H7 (cell line): Measurements from ENCODE around the gene ASPSCR1. TPM values are rescaled to one million over a fixed set of nuclear protein-coding genes. Genes with fewer than 3 reads are reported as not detected.
"Not testable (repeated sequence)": the region's sequence is repeated elsewhere in the genome, so short reads cannot be mapped to it uniquely, and the experiment has no call there.

ENCODE experiments used
- DNase-seq: peaks from one replicate; pipeline ENCODE4 v3.0.0; 2012
- H3K27me3 ChIP-seq: 2 replicates; pipeline ENCODE4 v1.6.0; 2011; ENCODE audit warnings: mild to moderate bottlenecking, low read length; ENCODE audit not compliant: control insufficient read depth, insufficient read depth
- H3K36me3 ChIP-seq: replicated peaks from 2 replicates; pipeline ENCODE4 v1.5.1; 2011; ENCODE audit warnings: low read length; ENCODE audit not compliant: control insufficient read depth, insufficient read depth
- H3K4me3 ChIP-seq: 2 replicates; pipeline ENCODE4 v1.5.1; 2011; ENCODE audit warnings: low read depth, mild to moderate bottlenecking, control low read depth, low read length, moderate library complexity; ENCODE audit not compliant: insufficient read depth
- total RNA-seq: library from RNA; depleted of rRNA; stranded (reverse); fragments of >200 nt; shearing (Covaris generic); gene quantifications from 2 replicates; pipeline ENCODE4 v1.2.3, GENCODE V29; 2014

ASPSCR1 gene
- total RNA-seq, 1 experiment from 2014 or later: 62.1 TPM

DNA sequence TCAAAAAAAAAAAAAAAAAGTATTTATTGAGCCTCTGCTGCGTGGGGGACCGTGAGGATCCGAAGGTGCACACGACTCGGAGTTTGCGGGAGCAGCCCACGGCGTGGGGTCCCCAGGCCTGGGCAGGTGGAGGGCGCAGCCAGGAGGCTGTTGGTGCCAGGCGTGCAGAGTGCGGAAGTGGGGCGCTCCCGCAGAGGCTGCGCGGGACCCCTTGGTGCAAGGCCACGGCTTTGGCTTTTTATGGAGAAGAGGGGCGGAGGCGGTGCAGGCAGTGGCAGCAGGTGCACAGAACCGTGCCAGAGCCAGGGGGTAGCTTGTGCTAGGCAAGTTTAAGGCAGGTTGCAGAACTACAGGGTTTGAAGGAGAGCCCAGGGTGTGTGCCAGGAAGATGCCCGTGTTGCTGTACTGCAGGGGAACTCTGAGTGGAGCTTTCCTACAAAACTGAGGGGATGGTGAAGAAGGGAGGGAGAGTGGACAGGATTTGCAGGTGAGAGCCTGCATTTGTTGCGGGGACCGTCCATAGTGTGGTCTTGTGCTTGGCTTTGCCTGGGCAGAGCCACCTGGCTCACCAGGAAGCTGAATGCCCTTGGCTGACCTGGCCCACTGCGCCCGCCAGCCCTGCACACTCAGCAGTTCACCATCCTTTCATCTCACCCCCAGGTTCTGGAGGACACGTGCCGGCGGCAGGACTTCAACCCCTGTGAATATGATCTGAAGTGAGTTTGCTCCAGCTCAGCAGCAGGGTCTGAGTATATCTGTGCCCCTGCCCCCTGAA, 1.3 kb downstream of the ASPSCR1 start:
- peak overlapping the region; percentile 86; the same call in 1 of the 2 replicates for H3K4me3 ChIP-seq
- DNase-seq: peak; percentile 55

DNA sequence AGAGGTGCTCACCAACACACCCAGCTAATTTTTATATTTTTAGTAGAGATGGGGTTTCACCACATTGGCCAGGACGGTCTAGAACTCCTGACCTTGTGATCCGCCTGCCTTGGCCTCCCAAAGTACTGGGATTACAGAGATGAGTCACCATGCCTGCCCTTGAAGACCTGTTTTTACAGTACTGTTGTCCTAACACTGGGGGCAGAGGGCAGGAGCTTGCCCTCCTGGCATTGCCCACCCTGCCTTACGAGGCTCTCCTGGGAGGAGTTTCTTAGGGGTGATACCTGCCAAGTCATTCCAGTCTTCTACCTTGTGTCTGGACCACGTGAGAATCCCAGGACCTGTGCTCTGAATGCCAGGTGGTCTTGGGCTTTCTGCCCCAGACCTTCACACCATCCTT, 2.7 kb downstream of the ASPSCR1 start:
- Histone ChIP-seq H3K27me3 (peaks cover 12% of the 10 kb centered on the region), H3K4me3 (no peak overlapping the region), H3K36me3 (peaks cover 8% of the 10 kb centered on the region)
- peak; percentile 7 for DNase-seq

More for the DNA sequence above, 1.3 kb downstream of the ASPSCR1 start:
- Histone ChIP-seq H3K36me3 (peaks cover 3% of the 10 kb centered on the region; the same call in 1 of the 2 replicates), H3K27me3 (peaks cover 12% of the 10 kb centered on the region)

DNA sequence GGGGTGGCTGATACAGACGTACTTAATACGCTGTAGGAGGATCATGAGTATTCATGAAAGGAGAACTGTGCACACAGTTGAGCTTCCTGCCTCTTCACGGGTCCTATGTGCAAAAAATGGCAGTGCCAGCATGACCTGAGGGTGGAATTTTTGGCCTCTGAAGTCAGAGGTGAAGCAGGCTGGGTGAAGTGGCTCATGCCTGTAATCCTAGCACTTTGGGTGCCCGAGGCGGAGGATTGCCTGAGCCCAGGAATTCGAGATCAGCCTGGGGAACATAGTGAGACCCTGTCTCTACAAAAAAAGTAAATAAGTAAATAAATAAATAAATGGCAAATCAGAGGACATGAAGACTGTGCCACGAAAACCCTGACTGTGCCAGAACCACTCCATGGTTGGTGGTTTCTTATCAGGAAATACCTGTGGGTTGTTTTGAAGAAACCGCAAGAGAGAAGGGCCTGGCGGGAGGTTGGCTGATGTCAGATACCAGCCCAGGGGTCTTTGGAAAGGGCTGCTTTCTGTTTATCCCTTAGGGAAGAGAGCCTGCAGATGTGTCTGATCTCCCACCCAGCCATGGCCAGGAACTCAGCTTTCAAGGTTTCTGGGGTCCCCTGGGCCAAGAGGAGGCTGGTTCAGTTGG, 3.4 kb downstream of the ASPSCR1 start:
- peak; percentile 15 for DNase-seq
- peaks cover 12% of the 10 kb centered on the region for H3K36me3 ChIP-seq

DNA sequence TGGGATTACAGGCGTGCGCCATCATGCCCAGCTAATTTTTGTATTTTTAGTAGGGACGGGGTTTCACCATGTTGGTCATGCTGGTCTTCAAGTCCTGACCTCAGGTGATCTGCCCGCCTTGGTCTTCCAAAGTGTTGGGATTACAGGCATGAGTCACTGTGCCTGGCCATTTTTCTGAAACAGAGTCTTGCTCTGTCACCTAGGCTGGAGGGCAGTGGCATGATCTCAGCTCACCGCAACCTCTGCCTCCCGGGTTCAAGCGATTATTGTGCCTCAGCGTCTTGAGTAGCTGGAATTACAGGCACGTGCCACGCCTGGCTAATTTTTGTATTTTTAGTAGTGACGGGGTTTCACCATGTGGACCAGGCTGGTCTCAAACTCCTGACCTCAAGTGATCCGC, 4.1 kb downstream of the ASPSCR1 start:
- not testable (repeated sequence) for H3K4me3 ChIP-seq, H3K27me3 ChIP-seq, DNase-seq
- H3K36me3 ChIP-seq: peaks cover 12% of the 10 kb centered on the region

More for the DNA sequence above, 3.4 kb downstream of the ASPSCR1 start:
- H3K4me3 ChIP-seq: no peak overlapping the region
- H3K27me3 ChIP-seq: peaks cover 10% of the 10 kb centered on the region

DNA sequence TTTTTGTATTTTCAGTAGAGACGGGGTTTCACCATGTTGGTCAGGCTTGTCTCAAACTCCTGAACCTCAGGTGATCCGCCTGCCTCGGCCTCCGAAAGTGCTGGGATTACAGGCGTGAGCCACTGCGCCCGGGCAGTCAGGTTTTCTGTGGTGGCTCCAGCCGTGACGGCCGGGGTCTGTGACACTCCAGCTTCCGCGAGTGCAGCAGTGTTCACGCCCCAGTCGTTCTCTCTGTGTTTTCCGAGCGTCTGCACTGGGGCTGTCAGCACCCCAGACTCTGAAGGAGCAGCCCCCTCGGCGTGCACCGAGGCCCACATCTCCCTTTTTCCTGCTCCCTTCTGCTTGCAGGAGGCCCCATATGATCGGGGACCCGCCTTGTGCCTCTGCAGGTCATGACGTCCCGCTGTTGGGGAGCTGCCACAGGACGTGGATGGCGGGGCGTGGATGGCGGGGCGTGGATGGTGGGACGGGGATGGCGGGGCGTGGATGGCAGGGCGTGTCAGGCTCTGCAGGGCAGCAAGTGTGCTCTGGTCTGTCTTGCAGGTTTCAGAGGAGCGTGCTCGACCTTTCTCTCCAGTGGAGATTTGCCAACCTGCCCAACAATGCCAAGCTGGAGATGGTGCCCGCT, 5.7 kb downstream of the ASPSCR1 start:
- no peaks in the 10 kb centered on the region for H3K27me3 ChIP-seq
- DNase-seq: peak; percentile 43
- H3K4me3 ChIP-seq: no peak overlapping the region
- peaks cover 12% of the 10 kb centered on the region for H3K36me3 ChIP-seq

DNA sequence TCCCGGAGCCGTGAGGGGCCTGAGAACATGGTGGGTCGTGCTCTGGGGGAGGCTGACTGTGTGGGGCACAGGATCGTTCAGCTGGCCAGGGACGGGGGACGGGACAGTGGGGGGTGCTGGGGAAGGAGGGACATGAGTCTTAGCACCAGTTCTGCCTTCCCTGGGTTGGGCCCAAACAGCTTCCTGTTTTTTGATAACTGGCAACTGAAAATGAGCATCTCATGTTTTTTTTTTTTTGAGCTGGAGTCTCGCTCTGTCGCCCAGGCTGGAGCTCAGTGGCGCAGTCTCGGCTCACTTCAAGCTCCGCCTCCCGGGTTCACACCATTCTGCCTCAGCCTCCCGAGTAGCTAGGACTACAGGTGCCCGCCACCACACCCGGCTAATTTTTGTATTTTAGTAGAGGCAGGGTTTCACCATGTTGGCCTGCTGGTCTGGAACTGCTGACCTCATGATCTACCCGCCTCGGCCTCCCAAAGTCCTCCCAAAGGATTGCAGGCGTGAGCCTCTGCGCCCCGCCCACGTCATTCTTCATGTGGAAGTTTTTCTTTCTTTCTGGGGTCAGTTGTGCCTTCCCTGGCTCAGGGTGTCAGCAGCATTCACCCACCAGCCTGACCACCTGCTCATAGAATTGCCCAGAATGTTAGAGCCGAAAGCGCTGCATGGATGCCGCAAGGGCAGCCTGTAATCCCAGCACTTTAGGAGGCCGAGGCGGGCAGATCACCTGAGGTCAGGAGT, 6.4 kb downstream of the ASPSCR1 start:
- Histone ChIP-seq H3K27me3 (no peaks in the 10 kb centered on the region), H3K36me3 (peaks cover 12% of the 10 kb centered on the region), H3K4me3 (no peak overlapping the region)
- peak; percentile 26 for DNase-seq

DNA sequence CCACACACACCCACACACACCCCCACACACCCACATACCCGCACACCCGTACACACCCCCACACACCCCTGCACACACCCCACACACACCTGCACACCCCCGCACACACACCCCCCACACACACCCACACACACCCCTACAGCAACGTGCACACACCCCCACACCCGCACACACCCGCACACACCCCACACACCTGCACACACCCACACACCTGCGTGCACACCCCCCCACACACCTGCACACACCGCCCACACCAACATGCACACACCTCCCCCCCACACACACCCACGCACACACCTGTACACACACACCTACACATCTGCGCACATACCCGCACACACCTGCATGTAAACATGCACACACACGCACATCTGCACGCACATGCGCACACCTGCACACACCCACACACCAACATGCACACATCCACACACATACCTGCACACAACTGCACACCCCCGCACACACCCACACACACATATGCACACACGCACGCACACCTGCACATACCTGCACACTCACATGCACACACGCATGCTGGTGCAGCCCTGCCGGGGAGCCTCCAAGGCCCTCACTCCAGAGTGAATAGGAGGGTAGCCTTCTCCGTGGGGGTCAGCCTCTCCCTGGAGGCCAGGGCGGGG, 7.5 kb downstream of the ASPSCR1 start:
- no peak overlapping the region for H3K4me3 ChIP-seq
- no peaks in the 10 kb centered on the region for H3K27me3 ChIP-seq
- peak; percentile 14 for DNase-seq
- peaks cover 12% of the 10 kb centered on the region for H3K36me3 ChIP-seq

DNA sequence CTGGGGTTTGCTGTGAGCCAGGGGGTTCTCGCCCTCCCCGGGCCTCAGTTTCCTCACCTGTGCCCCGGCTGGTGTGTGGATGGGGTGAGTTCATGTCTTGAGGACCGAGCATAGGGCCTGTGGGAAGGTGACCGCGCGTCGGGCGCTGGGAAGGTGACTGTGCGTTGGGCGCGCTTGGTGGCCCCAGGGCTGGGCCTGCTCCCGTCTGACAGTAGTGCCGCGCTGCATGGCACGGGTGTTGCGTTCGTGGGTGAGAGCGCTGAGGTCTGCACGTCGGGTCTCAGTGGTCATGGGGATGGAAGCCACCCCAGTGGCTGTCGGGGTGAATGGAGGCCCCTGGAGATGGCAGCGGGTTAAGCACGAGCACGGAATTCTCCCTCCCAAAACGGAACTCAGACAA, 9.2 kb downstream of the ASPSCR1 start:
- no peaks in the 10 kb centered on the region for H3K27me3 ChIP-seq
- no peak overlapping the region for H3K4me3 ChIP-seq
- peaks cover 10% of the 10 kb centered on the region for H3K36me3 ChIP-seq
- peak; percentile 41 for DNase-seq

DNA sequence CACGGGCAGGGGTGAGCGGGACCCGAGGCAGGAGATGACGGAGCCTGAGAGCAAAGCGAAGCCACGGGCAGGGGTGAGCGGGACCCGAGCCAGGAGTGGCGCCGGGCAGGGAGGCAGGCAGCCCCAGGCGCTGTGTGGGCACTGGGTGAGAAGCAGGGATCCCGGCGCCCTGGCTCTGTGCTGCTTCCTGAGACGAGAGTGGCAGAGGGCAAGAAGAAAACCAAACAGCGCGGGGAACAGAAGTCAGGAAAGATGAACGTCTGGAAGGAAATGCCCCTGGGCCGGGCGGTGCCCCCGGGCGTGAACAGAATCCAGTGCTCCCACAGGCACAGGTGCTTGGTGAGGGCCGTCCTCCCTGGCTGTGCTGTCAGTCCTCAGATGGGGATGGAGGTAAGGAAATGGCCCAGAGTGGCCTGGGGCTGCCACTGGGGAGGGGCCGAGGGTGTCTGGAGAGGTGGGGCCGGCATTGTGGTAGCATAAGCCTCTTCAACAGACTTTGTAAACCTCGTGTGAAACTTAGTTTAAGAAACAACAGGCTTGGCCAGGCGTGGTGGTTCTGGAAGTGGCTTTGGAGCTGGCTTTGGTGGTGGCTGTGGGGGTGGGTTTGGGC, 9.8 kb downstream of the ASPSCR1 start:
- H3K27me3 ChIP-seq: no peaks in the 10 kb centered on the region
- peak; percentile 54 for DNase-seq
- H3K36me3 ChIP-seq: peaks cover 10% of the 10 kb centered on the region
- H3K4me3 ChIP-seq: no peak overlapping the region

DNA sequence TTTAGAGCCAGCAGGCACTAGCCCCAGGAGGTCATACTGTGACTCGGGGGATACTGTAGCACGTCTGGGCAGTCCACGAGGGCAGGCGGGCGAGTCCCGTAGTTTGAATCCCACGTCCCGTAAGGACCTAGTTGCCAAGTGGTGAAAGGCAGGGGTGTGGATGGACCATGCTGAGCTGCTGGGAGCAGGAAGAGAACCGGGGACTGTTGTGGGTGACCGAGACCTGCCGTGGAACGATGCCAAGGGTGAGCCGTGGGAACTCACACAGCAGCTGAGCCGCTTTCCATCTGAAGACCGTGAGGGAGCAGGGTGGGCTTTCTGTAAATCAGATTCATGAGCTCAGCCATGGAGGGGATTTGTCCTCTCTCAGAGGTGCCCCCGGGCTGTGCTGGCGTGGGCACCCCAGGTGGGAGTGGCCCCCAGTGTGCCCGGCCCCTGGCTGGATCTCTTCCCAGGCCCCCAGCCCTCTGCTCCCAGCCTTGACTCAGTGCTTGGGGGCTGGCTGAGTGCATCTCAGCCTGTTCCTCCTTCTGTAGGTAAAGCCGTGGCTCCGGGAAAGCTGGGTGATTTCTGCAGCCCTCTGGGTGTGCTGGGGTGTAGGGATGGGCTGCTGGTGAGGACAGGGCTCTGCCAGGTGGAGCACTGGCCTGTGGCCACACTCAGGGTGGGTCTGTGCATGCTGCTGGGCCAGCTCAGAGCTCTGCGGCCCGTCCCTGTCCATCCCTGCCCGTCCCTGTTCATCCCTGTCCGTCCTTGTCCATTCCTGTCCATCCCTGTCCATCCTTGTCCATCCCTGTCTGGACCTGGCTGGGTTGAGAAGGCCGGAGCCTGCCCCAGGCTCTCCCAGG, 13.6 kb downstream of the ASPSCR1 start:
- no peaks in the 10 kb centered on the region for H3K27me3 ChIP-seq
- no peak overlapping the region for H3K4me3 ChIP-seq
- no peak for DNase-seq
- no peaks in the 10 kb centered on the region; the same call in 1 of the 2 replicates for H3K36me3 ChIP-seq

DNA sequence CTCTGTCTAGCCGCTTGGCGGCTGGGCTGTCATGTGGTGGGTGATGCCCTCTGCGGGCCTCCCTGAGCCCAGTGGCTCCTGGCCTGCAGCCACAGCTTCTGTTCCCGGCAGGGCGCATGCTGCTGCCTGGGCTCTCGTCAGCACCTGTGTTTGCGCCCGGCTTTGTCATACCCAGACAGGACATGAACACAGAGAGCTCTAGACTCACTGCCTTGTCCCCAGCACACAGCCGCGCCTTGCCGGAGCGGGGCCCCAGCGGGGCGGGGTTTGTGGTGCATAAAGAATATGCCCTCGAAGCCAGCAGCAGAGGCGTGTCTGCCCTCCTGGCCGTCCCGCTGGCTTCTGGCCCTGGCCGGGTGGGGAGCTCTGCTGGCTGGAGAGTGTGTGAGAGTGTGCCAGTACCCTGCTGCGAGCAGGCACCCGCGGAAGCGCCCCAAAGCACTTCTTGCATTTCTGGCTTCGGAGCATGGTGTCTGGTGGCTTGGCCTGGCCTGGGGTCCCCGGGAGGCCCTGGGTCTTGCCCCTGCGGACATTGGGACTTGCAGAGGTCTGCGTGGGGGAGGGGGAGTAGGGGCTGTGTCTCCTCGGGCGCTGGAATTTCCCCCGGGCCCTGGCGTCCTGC, 14.4 kb downstream of the ASPSCR1 start:
- DNase-seq: peak; percentile 89
- Histone ChIP-seq H3K36me3 (no peaks in the 10 kb centered on the region), H3K27me3 (no peaks in the 10 kb centered on the region), H3K4me3 (no peak overlapping the region)

DNA sequence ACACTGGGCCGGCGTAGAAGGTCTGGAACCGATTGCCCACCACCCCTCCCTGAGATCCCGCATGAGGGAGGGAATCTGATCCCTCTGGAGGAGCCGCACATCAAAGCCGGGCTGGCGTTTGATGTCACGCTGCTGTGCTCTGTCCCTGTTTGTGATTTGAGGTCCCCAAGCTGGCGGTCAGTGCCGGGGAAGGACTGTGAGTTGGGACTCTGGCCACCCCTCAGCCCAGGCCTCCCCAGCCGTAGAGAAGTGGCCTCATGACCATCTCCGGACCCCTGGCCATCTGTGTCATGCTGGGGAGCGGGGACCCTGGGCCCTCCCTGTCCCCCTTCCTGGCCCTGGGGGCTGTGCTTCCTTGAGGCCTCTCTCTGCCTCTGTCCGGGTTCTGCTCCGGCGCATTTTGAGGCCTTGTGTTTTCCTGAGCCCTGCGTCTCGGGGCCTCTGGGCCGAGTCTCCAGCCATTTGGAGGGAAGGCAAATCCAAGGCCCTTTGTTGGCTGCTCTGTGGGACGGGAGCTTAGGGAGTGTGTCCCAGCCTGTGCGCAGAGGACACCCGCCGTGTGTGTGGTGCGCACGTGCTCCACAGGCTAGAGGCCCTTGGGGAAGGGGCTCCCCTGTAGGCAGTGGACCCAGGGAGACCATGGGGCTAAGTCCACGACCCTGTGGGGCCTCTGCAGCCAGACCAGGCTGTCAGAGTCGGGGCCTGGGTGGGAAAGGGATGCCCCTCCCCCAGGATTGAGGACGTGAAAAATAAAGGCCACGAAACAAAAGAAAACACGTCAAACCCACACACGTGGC, 15.1 kb downstream of the ASPSCR1 start:
- DNase-seq: peak; percentile 82
- no peaks in the 10 kb centered on the region for H3K36me3 ChIP-seq
- H3K4me3 ChIP-seq: no peak overlapping the region
- no peaks in the 10 kb centered on the region for H3K27me3 ChIP-seq
